ENCODE data around the gene IKBIP.

The IKBIP gene

GRCh38 chr12:98575013-98575412, 69.6 kb downstream of the IKBIP start:
- DNase-seq, result no peak
